PC-9 (cell line): ENCODE data around the gene MICA. TPM values are rescaled to one million over a fixed set of nuclear protein-coding genes. Genes with fewer than 3 reads are reported as not detected.
"Not testable (repeated sequence)": the region's sequence is repeated elsewhere in the genome, so short reads cannot be mapped to it uniquely, and the experiment has no call there.

Experiments
- BruUV-seq: library from RNA; stranded (reverse); fragments of 400-500 nt; replicated peaks from 2 replicates; lab custom pipeline; 2021; lab: Mats Ljungman, UMichigan
- CTCF ChIA-PET: fragments of 300-600 bp; sonication (Branson Sonifier 250); formaldehyde crosslinking; loops from one replicate; lab custom pipeline; 2022; ENCODE audit warnings: antibody characterized with exemption; lab: Charles Lee
- POLR2A ChIA-PET: fragments of 300-600 bp; sonication (Branson Sonifier 250); formaldehyde crosslinking; loops from one replicate; lab custom pipeline; 2022; ENCODE audit warnings: antibody characterized with exemption; ENCODE audit not compliant: unreplicated experiment; lab: Charles Lee
- DNase-seq, 2 experiments: peaks; one replicate each; pipeline versions ENCODE4 v3.0.0 to v3.0.0-alpha.2; 2015 to 2022; ENCODE audit warnings: mixed read lengths in 1 of 2
- H2AFZ ChIP-seq: fragments of 200-600 bp; sonication (generic); 2 replicates; pipeline ENCODE4 v1.8.1; 2017; ENCODE audit warnings: antibody characterized with exemption
- H3F3A ChIP-seq: fragments of 200-600 bp; sonication (generic); 2 replicates; pipeline ENCODE4 v1.8.1; 2017; ENCODE audit warnings: antibody characterized with exemption, mild to moderate bottlenecking, low read depth; ENCODE audit not compliant: insufficient read depth
- H3K27ac ChIP-seq: fragments of 200-600 bp; sonication (generic); 2 replicates; pipeline ENCODE4 v1.6.1; 2016; ENCODE audit warnings: mixed run types
- H3K27me3 ChIP-seq: fragments of 200-600 bp; sonication (generic); 2 replicates; pipeline ENCODE4 v1.6.1; 2016; ENCODE audit warnings: low read depth, mixed run types; ENCODE audit not compliant: insufficient read depth
- H3K36me3 ChIP-seq: fragments of 200-600 bp; sonication (generic); 2 replicates; pipeline ENCODE4 v1.6.1; 2016; ENCODE audit warnings: low read depth, mixed run types
- H3K4me1 ChIP-seq: fragments of 200-600 bp; sonication (generic); replicated peaks from 2 replicates; pipeline ENCODE4 v1.6.1; 2016; ENCODE audit warnings: mixed run types; ENCODE audit not compliant: insufficient read depth
- H3K4me2 ChIP-seq: fragments of 200-600 bp; sonication (generic); 2 replicates; pipeline ENCODE4 v1.6.1; 2017; ENCODE audit warnings: mixed run types
- H3K4me3 ChIP-seq: fragments of 200-600 bp; sonication (generic); 2 replicates; pipeline ENCODE4 v1.6.1; 2016; ENCODE audit warnings: mixed run types
- H3K79me2 ChIP-seq: fragments of 200-600 bp; sonication (generic); 2 replicates; pipeline ENCODE4 v1.6.1; 2017; ENCODE audit warnings: low read depth, mixed run types
- H3K9me2 ChIP-seq: fragments of 200-600 bp; sonication (generic); 2 replicates; pipeline ENCODE4 v1.8.1; 2017; ENCODE audit warnings: mild to moderate bottlenecking; ENCODE audit not compliant: insufficient read depth
- H3K9me3 ChIP-seq: fragments of 200-600 bp; sonication (generic); 2 replicates; pipeline ENCODE4 v1.8.1; 2016; ENCODE audit warnings: low read depth; ENCODE audit not compliant: insufficient read depth
- H4K20me1 ChIP-seq: fragments of 200-600 bp; sonication (generic); 2 replicates; pipeline ENCODE4 v1.8.1; 2017; ENCODE audit not compliant: insufficient read depth
- EZH2 ChIP-seq: fragments of 200-600 bp; sonication (generic); IDR thresholded peaks from 2 replicates; pipeline ENCODE4 v1.8.0; 2017; ENCODE audit warnings: antibody characterized with exemption, low read depth
- intact Hi-C: fragments of 100-400 bp; cut with micrococcal nuclease; formaldehyde crosslinking; loops from one replicate; pipeline ENCODE4 v1.10.0; 2022; ENCODE audit not compliant: unreplicated experiment
- total RNA-seq: library from RNA; stranded (reverse); gene quantifications from 2 replicates; pipeline ENCODE4 v1.2.3, GENCODE V29; 2021
- TF ChIP-seq, protein P1 (sequence below): fragments of 200-600 bp; sonication (generic); conservative IDR thresholded peaks from 2 replicates; pipeline ENCODE4 v1.6.1; 2017; ENCODE audit warnings: mixed run types, antibody characterized with exemption, mild to moderate bottlenecking, moderate library complexity

Gene MICA
- total RNA-seq, 1 experiment from 2014 or later, result 13.5 TPM

GRCh38 chr6:31386977-31387376, 16.4 kb upstream of the MICA start:
- no peak for TF ChIP-seq EZH2
- TF ChIP-seq, protein P1, sequence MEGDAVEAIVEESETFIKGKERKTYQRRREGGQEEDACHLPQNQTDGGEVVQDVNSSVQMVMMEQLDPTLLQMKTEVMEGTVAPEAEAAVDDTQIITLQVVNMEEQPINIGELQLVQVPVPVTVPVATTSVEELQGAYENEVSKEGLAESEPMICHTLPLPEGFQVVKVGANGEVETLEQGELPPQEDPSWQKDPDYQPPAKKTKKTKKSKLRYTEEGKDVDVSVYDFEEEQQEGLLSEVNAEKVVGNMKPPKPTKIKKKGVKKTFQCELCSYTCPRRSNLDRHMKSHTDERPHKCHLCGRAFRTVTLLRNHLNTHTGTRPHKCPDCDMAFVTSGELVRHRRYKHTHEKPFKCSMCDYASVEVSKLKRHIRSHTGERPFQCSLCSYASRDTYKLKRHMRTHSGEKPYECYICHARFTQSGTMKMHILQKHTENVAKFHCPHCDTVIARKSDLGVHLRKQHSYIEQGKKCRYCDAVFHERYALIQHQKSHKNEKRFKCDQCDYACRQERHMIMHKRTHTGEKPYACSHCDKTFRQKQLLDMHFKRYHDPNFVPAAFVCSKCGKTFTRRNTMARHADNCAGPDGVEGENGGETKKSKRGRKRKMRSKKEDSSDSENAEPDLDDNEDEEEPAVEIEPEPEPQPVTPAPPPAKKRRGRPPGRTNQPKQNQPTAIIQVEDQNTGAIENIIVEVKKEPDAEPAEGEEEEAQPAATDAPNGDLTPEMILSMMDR, result no peak
- Histone ChIP-seq H3K79me2 (no peaks in the 10 kb centered on the region), H3K9me3 (no peaks in the 10 kb centered on the region), H3F3A (no peaks in the 10 kb centered on the region), H3K4me2 (no peak overlapping the region), H3K4me1 (no peaks in the 10 kb centered on the region), H3K27ac (no peak overlapping the region), H3K36me3 (no peaks in the 10 kb centered on the region), H4K20me1 (no peaks in the 10 kb centered on the region), H2AFZ (no peak overlapping the region), H3K27me3 (no peaks in the 10 kb centered on the region), H3K4me3 (no peak overlapping the region), H3K9me2 (no peaks in the 10 kb centered on the region)
- intact Hi-C loops, result loop anchor here (10.0 kb wide), 1 partner anchor 932 kb away; no protein-coding TSS in a partner anchor
- no TSS peak for BruUV-seq
- CTCF ChIA-PET, result no interaction called here
- DNase-seq, result no peak
- POLR2A ChIA-PET, result no interaction called here

DNA sequence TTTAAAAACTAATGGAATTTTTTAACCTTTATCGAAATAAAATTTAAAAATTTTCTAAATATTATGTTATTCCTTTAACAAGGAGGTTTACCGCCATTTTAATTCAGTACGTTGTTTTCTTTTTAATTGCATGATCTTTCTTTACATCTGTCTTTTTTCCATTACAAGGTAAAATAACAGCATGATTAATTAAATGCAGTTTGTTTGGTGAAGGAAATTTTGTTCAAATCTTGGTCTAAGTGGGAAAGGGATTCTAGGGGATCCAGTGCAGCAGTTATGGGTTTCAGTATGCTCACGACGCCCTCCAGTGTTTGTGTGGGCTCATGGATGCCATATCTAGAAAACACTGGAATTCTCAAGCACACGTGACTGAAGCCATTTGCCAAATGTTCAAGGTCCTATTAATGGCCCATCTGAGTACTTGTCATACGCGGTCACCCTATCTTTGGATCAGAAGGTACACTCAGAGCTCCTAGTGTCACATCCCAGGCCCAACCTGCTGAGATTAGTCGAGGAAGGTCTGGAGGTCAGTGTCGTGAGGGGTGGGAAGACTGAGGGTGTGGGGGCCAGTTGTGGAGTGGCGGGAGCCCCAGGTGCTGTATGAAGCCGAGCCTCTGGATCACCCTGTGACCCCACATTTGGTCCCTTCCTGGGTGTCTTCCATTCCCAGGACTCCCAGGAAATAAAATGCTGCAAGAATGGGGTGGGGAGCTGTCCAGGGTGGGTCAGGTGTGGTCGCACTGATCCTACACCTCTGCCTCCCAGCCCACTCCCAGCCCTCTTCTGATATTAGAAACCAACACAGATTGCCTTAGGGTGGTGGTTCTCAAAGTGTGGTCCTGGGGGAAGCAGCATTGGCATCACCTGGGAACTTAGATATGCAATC, 14.2 kb upstream of the MICA start:
- DNase-seq, H3K9me2 ChIP-seq, H3K4me2 ChIP-seq, CTCF ChIA-PET, H3K27me3 ChIP-seq, H2AFZ ChIP-seq, H4K20me1 ChIP-seq, H3K9me3 ChIP-seq, BruUV-seq, H3K4me1 ChIP-seq, H3F3A ChIP-seq, H3K36me3 ChIP-seq, H3K4me3 ChIP-seq, H3K79me2 ChIP-seq, H3K27ac ChIP-seq, POLR2A ChIA-PET: not testable (repeated sequence)
- intact Hi-C loops, result loop anchor here (1.0 to 10.0 kb wide), 2 partner anchors 96 to 934 kb away; no protein-coding TSS in a partner anchor
- TF ChIP-seq, protein P1, result peak; percentile 50

- H3K79me2 ChIP-seq, H3K9me2 ChIP-seq, H4K20me1 ChIP-seq, H3K9me3 ChIP-seq, H3K36me3 ChIP-seq, BruUV-seq, DNase-seq, H3K27me3 ChIP-seq, H3K4me2 ChIP-seq, H3K27ac ChIP-seq, H2AFZ ChIP-seq, H3K4me3 ChIP-seq, POLR2A ChIA-PET, H3F3A ChIP-seq, H3K4me1 ChIP-seq: not testable (repeated sequence)
- CTCF ChIA-PET, result interaction anchor here (0.6 kb wide), 1 partner anchor 438 kb away, joined by 4 read pairs; the partner anchor contains the start of gene HSPA1B
- intact Hi-C loops, result loop anchor here (10.0 kb wide), 1 partner anchor 935 kb away; no protein-coding TSS in a partner anchor
Observed at GRCh38 chr6:31389802-31390132, 13.6 kb upstream of the MICA start.
